T-cell (primary cell): ENCODE data around the gene SELENON. TPM values are rescaled to one million over a fixed set of nuclear protein-coding genes. Genes with fewer than 3 reads are reported as not detected.
A peak's percentile ranks its signal among the peaks of the same experiment; 100 is the strongest.

Source experiments
- ATAC-seq, 4 experiments: fragments of 200-7000 bp in 3 of 4; fragments of 150-1000 bp in 1 of 4; cut with Tn5 transposase; replicated peaks in 1 of 4; 1 replicate in 3 of 4; 2 replicates in 1 of 4; pipeline ENCODE4 v1.10.0; 2021; ENCODE audit warnings: moderate library complexity in 3 of 4, mild to moderate bottlenecking in 2 of 4, moderate number of reproducible peaks in 1 of 4
- CTCF ChIA-PET, 2 donors: fragments of 300-600 bp; sonication (Branson Sonifier 250); formaldehyde crosslinking; loops; one replicate each; lab custom pipeline; 2022; ENCODE audit warnings: antibody characterized with exemption in 2 of 2; lab: Charles Lee
- POLR2A ChIA-PET, 2 donors: fragments of 300-600 bp; sonication (Branson Sonifier 250); formaldehyde crosslinking; loops; one replicate each; lab custom pipeline; 2022; ENCODE audit warnings: antibody characterized with exemption in 2 of 2; lab: Charles Lee
- DNase-seq, 35 experiments: peaks; one replicate each; pipeline versions ENCODE4 v3.0.0 to v3.0.0-alpha.2; 2013 to 2023
- H3K27ac ChIP-seq: one replicate; pipeline ENCODE4 v1.5.1; 2013; ENCODE audit warnings: low read length
- H3K27me3 ChIP-seq, 2 experiments: replicated peaks in 1 of 2; 1 replicate in 1 of 2; 2 replicates in 1 of 2; pipeline versions ENCODE4 v1.6.1 to v1.7.0; 2013; ENCODE audit warnings: low read length in 1 of 2, mixed read lengths in 1 of 2; ENCODE audit not compliant: control insufficient read depth in 2 of 2, insufficient read depth in 2 of 2; ENCODE audit errors: extremely low read depth in 1 of 2
- H3K36me3 ChIP-seq, 2 donors: 1 replicate in 1 of 2; 2 replicates in 1 of 2; pipeline versions ENCODE4 v1.6.1 to v1.7.0; 2013; ENCODE audit warnings: low read length in 1 of 2; ENCODE audit not compliant: control insufficient read depth in 2 of 2, insufficient read depth in 1 of 2; ENCODE audit errors: extremely low read depth in 1 of 2
- H3K4me1 ChIP-seq, 2 experiments: 1 replicate in 1 of 2; 2 replicates in 1 of 2; pipeline versions ENCODE4 v1.6.1 to v1.7.0; 2013; ENCODE audit warnings: low read length in 2 of 2, mixed read lengths in 1 of 2; ENCODE audit not compliant: insufficient read depth in 2 of 2, control insufficient read depth in 1 of 2; ENCODE audit errors: extremely low read depth in 1 of 2
- H3K4me3 ChIP-seq, 2 donors: 1 replicate in 1 of 2; 2 replicates in 1 of 2; pipeline versions ENCODE4 v1.5.1 to v1.7.0; 2013; ENCODE audit warnings: mild to moderate bottlenecking in 2 of 2, low read length in 1 of 2, moderate library complexity in 1 of 2; ENCODE audit not compliant: control insufficient read depth in 1 of 2; ENCODE audit errors: extremely low read depth in 1 of 2
- H3K9me3 ChIP-seq: 2 replicates; pipeline ENCODE4 v1.7.0; 2013
- H3K27ac Mint-ChIP-seq, 2 donors: one replicate each; pipeline ENCODE4 v1.8.0; 2020 to 2021; ENCODE audit warnings: mild to moderate bottlenecking in 2 of 2, mixed read lengths in 2 of 2
- H3K27me3 Mint-ChIP-seq, 2 donors: one replicate each; pipeline ENCODE4 v1.8.0; 2021 to 2022; ENCODE audit warnings: mixed read lengths in 2 of 2
- H3K36me3 Mint-ChIP-seq: one replicate; pipeline ENCODE4 v1.8.0; 2021; ENCODE audit warnings: mixed read lengths
- H3K4me1 Mint-ChIP-seq, 3 donors: one replicate each; pipeline ENCODE4 v1.8.0; 2020 to 2022; ENCODE audit warnings: mixed read lengths in 3 of 3, mild to moderate bottlenecking in 1 of 3
- H3K4me3 Mint-ChIP-seq, 3 donors: one replicate each; pipeline ENCODE4 v1.8.0; 2020 to 2022; ENCODE audit warnings: mild to moderate bottlenecking in 3 of 3, mixed read lengths in 3 of 3, moderate library complexity in 3 of 3
- H3K9me3 Mint-ChIP-seq, 3 donors: one replicate each; pipeline ENCODE4 v1.8.0; 2020 to 2022; ENCODE audit warnings: mixed read lengths in 3 of 3
- WGBS: methylation state at CpG from one replicate; pipeline ENCODE4 v1.1.5; 2013; ENCODE audit warnings: missing lambda C conversion rate; ENCODE audit not compliant: insufficient coverage; 5-methylcytosine and 5-hydroxymethylcytosine counted together
- total RNA-seq, 35 experiments: library from RNA in 6 of 35; stranded (reverse) in 6 of 35; fragments of 120-200 nt in 1 of 35; gene quantifications; one replicate each; pipeline versions ENCODE4 v1.2.1 to v1.2.4 and lab custom pipeline; 2013 to 2026

SELENON gene
- total RNA-seq, 5 donors from 2014 or later (not counting 1 experiment from before 2014, with no cell fraction given): 22.4 to 28.9 (median 25.9) TPM

DNA sequence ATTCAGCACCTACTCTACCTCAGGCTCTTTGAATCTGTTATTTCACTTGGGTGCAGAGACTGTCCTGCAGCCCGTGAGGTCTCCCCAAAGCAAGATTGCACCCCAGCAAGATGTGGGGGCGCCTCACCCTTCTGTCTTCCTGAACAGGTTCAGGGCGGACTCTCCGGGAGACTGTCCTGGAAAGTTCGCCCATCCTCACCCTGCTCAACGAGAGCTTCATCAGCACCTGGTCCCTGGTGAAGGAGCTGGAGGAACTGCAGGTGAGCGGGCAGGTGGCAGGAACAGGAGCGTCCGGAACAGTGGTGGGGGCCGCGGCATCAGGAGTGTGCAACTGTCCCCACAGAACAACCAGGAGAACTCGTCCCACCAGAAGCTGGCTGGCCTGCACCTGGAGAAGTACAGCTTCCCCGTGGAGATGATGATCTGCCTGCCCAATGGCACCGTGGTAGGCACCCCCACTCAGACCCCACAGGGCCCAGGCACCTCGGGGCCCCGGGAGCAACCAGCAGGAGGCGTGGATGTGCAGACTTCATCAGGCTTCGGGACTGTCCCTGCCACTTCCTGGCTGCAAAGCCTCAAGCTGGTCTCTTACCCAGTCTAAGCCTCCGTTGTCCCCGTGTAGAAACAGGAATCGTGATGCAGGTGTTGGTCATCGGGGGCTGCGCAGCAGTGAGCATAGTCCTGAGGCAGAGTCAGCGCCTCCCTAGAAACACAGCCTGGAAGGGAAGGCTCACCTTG lies 13.9 kb downstream of the SELENON start:
- Histone ChIP-seq H3K4me3 (no peak overlapping the region), H3K9me3 (no peaks in the 10 kb centered on the region), H3K27ac (no peak overlapping the region), H3K27me3 (no peaks in the 10 kb centered on the region), H3K36me3 (peaks cover 18 to 26% of the 10 kb centered on the region in 2 donors), H3K4me1 (peaks cover 3 to 31% of the 10 kb centered on the region in 2 experiments)
- Mint-ChIP-seq H3K9me3 (no peaks in the 10 kb centered on the region), H3K4me1 (peaks cover 20 to 28% (median 21%) of the 10 kb centered on the region in 3 donors), H3K36me3 (peaks cover 12% of the 10 kb centered on the region), H3K27me3 (no peaks in the 10 kb centered on the region), H3K4me3 (no peak overlapping the region), H3K27ac (no peak overlapping the region)
- no peak for DNase-seq
- POLR2A ChIA-PET: interaction anchor here in 1 of 2 donors (0.5 kb wide), 1 partner anchor 197 kb away, joined by 5 read pairs; the partner anchor contains the start of gene MAN1C1
- CTCF ChIA-PET: interaction anchor here in 1 of 2 donors (0.5 kb wide), 1 partner anchor 64 kb away, joined by 3 read pairs; no protein-coding TSS in a partner anchor
- no peak for ATAC-seq
- 87% methylated on average over 24 of the region's 24 CpGs for WGBS

- Histone ChIP-seq H3K4me3 (no peak overlapping the region), H3K27me3 (no peaks in the 10 kb centered on the region), H3K4me1 (peaks cover 6 to 37% of the 10 kb centered on the region in 2 experiments), H3K27ac (no peak overlapping the region), H3K9me3 (no peaks in the 10 kb centered on the region), H3K36me3 (peaks cover 17 to 21% of the 10 kb centered on the region in 2 donors)
- Mint-ChIP-seq H3K9me3 (no peaks in the 10 kb centered on the region), H3K4me3 (no peak overlapping the region), H3K27ac (no peak overlapping the region), H3K27me3 (no peaks in the 10 kb centered on the region), H3K36me3 (peaks cover 12% of the 10 kb centered on the region), H3K4me1 (peaks cover 22 to 32% (median 27%) of the 10 kb centered on the region in 3 donors)
- 100% methylated on average over 2 of the region's 7 CpGs for WGBS
- POLR2A ChIA-PET: no interaction called here
- DNase-seq: no peak
- CTCF ChIA-PET: interaction anchor here in 1 of 2 donors (0.6 kb wide), 1 partner anchor 582 kb away, joined by 7 read pairs; no protein-coding TSS in a partner anchor
- no peak for ATAC-seq
Observed at GRCh38 chr1:25814549-25815087, 14.6 kb downstream of the SELENON start.

- Histone ChIP-seq H3K4me3 (no peak overlapping the region), H3K4me1 (peaks cover 6 to 36% of the 10 kb centered on the region in 2 experiments), H3K9me3 (no peaks in the 10 kb centered on the region), H3K27me3 (no peaks in the 10 kb centered on the region), H3K27ac (no peak overlapping the region), H3K36me3 (peaks cover 9 to 17% of the 10 kb centered on the region in 2 donors)
- ChIA-PET POLR2A (no interaction called here), CTCF (interaction anchor here in 1 of 2 donors (0.6 kb wide), 1 partner anchor 581 kb away, joined by 7 read pairs; no protein-coding TSS in a partner anchor)
- H3K4me1 Mint-ChIP-seq: peaks cover 20 to 32% (median 27%) of the 10 kb centered on the region in 3 donors
- no peaks in the 10 kb centered on the region for H3K9me3 Mint-ChIP-seq
- no peak for DNase-seq
- H3K27me3 Mint-ChIP-seq: no peaks in the 10 kb centered on the region
- ATAC-seq: no peak
- peaks cover 12% of the 10 kb centered on the region for H3K36me3 Mint-ChIP-seq
- peak overlapping the region in 1 of 2 donors; percentile 39 for H3K27ac Mint-ChIP-seq
- 92% methylated on average over 17 of the region's 24 CpGs for WGBS
- H3K4me3 Mint-ChIP-seq: no peak overlapping the region
Observed at GRCh38 chr1:25815208-25816111, 15.5 kb downstream of the SELENON start.

DNA sequence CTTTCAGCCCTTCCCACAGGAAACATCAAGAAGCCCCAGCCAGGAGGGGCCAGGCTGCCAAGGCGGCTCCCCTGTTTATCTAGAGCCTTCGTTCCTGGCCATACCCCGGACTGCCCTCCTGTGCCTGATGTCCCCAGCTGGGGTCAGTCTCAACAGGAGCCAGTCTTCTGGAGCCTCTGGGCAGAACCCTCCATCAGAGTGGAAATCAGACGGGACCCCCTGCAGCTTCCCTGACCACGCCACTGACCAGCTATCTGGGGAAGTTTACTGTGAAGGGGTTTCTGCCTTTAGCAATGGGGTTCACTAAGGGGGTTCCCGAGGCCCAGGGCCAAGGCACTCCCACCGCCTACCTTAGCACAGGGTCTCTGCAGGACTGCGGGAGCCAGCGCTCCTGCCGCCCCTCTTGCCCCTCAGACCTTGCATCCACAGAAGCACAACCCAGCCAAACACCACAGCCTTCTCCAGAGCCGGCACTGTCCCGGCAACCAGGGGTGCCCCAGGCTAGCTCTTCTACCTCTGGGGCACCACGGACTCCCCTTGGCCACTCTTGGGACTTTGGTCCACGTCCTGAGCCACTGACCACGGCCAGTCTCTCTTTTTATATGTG lies 16.2 kb downstream of the SELENON start:
- Histone ChIP-seq H3K27ac (no peak overlapping the region), H3K36me3 (peaks cover 9 to 17% of the 10 kb centered on the region in 2 donors), H3K9me3 (no peaks in the 10 kb centered on the region), H3K4me3 (no peak overlapping the region), H3K27me3 (no peaks in the 10 kb centered on the region), H3K4me1 (peaks cover 10 to 37% of the 10 kb centered on the region in 2 experiments)
- Mint-ChIP-seq H3K4me1 (peaks cover 21 to 34% (median 27%) of the 10 kb centered on the region in 3 donors), H3K9me3 (no peaks in the 10 kb centered on the region), H3K4me3 (no peak overlapping the region), H3K36me3 (peaks cover 12% of the 10 kb centered on the region), H3K27me3 (no peaks in the 10 kb centered on the region), H3K27ac (peak overlapping the region; percentile 61 to 94)
- WGBS: 98% methylated on average over 9 of the region's 15 CpGs
- POLR2A ChIA-PET: no interaction called here
- CTCF ChIA-PET: no interaction called here
- DNase-seq (peak in 1 of 35 experiments; percentile 8), ATAC-seq (no peak)

DNA sequence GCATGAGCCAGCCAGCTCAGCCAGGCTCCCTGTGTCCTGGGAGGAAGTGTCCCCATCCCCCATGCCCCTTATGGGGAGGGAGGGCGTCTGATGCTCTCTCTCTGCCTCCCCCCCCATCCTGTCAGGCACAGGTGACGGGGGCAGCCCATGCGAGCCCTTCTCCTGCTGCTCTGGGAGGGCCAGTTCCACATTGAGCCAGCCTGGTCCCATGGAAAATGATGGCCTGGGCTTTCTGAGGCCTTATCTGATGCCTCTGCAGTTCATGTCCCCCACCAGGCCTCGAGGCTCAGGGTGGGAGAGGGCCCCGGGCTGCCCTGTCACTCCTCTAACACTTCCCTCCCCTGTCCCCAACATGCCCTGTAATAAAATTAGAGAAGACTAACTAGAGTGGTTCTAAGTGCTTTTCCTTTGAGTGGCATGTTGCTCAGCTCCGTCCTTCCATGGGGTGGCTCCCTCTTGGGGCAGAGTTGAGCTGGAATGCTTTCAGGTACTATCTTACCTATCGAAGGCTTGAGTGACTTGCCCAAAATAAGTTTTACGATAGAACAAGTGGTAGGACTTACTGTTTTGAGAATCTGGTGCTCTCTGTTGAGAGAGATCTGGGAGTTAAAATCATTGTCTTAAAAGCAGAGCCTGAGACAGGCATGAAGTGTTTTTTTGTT lies 18.0 kb downstream of the SELENON start:
- H3K36me3 ChIP-seq: peaks cover 6 to 17% of the 10 kb centered on the region in 2 donors
- ChIA-PET CTCF (interaction anchor here in 1 of 2 donors (0.7 kb wide), 1 partner anchor 251 kb away, joined by 3 read pairs; no protein-coding TSS in a partner anchor), POLR2A (interaction anchor here in 1 of 2 donors (0.6 kb wide), 1 partner anchor 796 kb away, joined by 6 read pairs; no protein-coding TSS in a partner anchor)
- H3K27ac Mint-ChIP-seq: peak overlapping the region; percentile 94 to 97
- 96% methylated on average over 3 of the region's 8 CpGs for WGBS
- no peak for ATAC-seq
- no peaks in the 10 kb centered on the region for H3K9me3 Mint-ChIP-seq
- peaks cover 11% of the 10 kb centered on the region for H3K36me3 Mint-ChIP-seq
- H3K27ac ChIP-seq: no peak overlapping the region
- DNase-seq: no peak
- no peak overlapping the region for H3K4me3 ChIP-seq
- H3K27me3 Mint-ChIP-seq: no peaks in the 10 kb centered on the region
- H3K4me1 ChIP-seq: peaks cover 14 to 45% of the 10 kb centered on the region in 2 experiments
- no peaks in the 10 kb centered on the region for H3K9me3 ChIP-seq
- H3K4me1 Mint-ChIP-seq: peaks cover 31 to 45% (median 38%) of the 10 kb centered on the region in 3 donors
- H3K4me3 Mint-ChIP-seq: peak overlapping the region; percentile 86 to 95 (median 92)
- no peaks in the 10 kb centered on the region for H3K27me3 ChIP-seq
